ENCODE results near the gene SLC10A1. TPM values are rescaled to one million over a fixed set of nuclear protein-coding genes. Genes with fewer than 3 reads are reported as not detected.
"Not testable (repeated sequence)": the region's sequence is repeated elsewhere in the genome, so short reads cannot be mapped to it uniquely, and the experiment has no call there.

Gene SLC10A1
- total RNA-seq, 1 donor from 2014 or later, result not detected

GRCh38 chr14:69816216-69816615 is 19.2 kb upstream of the SLC10A1 start:
- Mint-ChIP-seq H3K9me3 (no peaks in the 10 kb centered on the region), H3K4me3 (no peak overlapping the region), H3K4me1 (peaks cover 4% of the 10 kb centered on the region), H3K36me3 (ENCODE audit: low read depth) (no peaks in the 10 kb centered on the region), H3K27me3 (peaks cover 14% of the 10 kb centered on the region), H3K27ac (no peak overlapping the region)
- no peak for DNase-seq
- intact Hi-C loops (cut with micrococcal nuclease), result loop anchor here (5.0 kb wide), 1 partner anchor 229 kb away; no protein-coding TSS in a partner anchor
- ChIA-PET POLR2A (interaction anchor here (0.5 kb wide), 1 partner anchor 205 kb away, joined by 6 read pairs; no protein-coding TSS in a partner anchor), CTCF (interaction anchor here (1.2 to 1.5 kb wide), 2 partner anchors 212 to 258 kb away, joined by 3 to 5 read pairs; no protein-coding TSS in a partner anchor)
- no peak for ATAC-seq (ENCODE audit: low read depth)
- no peak for TF ChIP-seq CTCF (IDR thresholded peaks at IDR 0.05)

- no peaks in the 10 kb centered on the region for H3K9me3 Mint-ChIP-seq
- POLR2A ChIA-PET, result no interaction called here
These were observed 18.5 kb upstream of the SLC10A1 start for GRCh38 chr14:69815556-69815955.

GRCh38 chr14:69814397-69814796 is 17.4 kb upstream of the SLC10A1 start:
- Mint-ChIP-seq H3K4me3 (no peak overlapping the region), H3K27ac (no peak overlapping the region), H3K9me3 (no peaks in the 10 kb centered on the region), H3K27me3 (peaks cover 14% of the 10 kb centered on the region), H3K36me3 (ENCODE audit: low read depth) (no peaks in the 10 kb centered on the region), H3K4me1 (peaks cover 4% of the 10 kb centered on the region)
- no peak for DNase-seq
- POLR2A ChIA-PET, result no interaction called here
- intact Hi-C loops (cut with micrococcal nuclease), result no loop called here
- ATAC-seq (ENCODE audit: low read depth), result no peak
- CTCF ChIA-PET, result no interaction called here
- TF ChIP-seq CTCF (IDR thresholded peaks at IDR 0.05), result no peak

More at GRCh38 chr14:69815556-69815955, 18.5 kb upstream of the SLC10A1 start:
- CTCF ChIA-PET, result no interaction called here
- Mint-ChIP-seq H3K4me1 (peaks cover 4% of the 10 kb centered on the region), H3K4me3 (no peak overlapping the region), H3K27ac (no peak overlapping the region), H3K36me3 (ENCODE audit: low read depth) (no peaks in the 10 kb centered on the region), H3K27me3 (peaks cover 14% of the 10 kb centered on the region)
- no peak for DNase-seq
- intact Hi-C loops (cut with micrococcal nuclease), result loop anchor here (5.0 kb wide), 1 partner anchor 228 kb away; no protein-coding TSS in a partner anchor
- TF ChIP-seq CTCF (IDR thresholded peaks at IDR 0.05), result no peak
- ATAC-seq (ENCODE audit: low read depth), result no peak

- ATAC-seq (ENCODE audit: low read depth); H3K36me3 Mint-ChIP-seq (ENCODE audit: low read depth); CTCF ChIA-PET: not testable (repeated sequence)
These were observed 16.3 kb upstream of the SLC10A1 start for GRCh38 chr14:69813346-69813745.

GRCh38 chr14:69812711-69813110 is 15.7 kb upstream of the SLC10A1 start:
- no peak for TF ChIP-seq CTCF (IDR thresholded peaks at IDR 0.05)
- Mint-ChIP-seq H3K36me3 (ENCODE audit: low read depth) (no peaks in the 10 kb centered on the region), H3K4me1 (no peaks in the 10 kb centered on the region), H3K27me3 (peaks cover 10% of the 10 kb centered on the region), H3K9me3 (no peaks in the 10 kb centered on the region), H3K27ac (no peak overlapping the region), H3K4me3 (no peak overlapping the region)
- ChIA-PET CTCF (no interaction called here), POLR2A (no interaction called here)
- ATAC-seq (ENCODE audit: low read depth), result no peak
- no peak for DNase-seq
- intact Hi-C loops (cut with micrococcal nuclease), result no loop called here

More at GRCh38 chr14:69813346-69813745, 16.3 kb upstream of the SLC10A1 start:
- POLR2A ChIA-PET; intact Hi-C loops (cut with micrococcal nuclease); DNase-seq; H3K4me3 Mint-ChIP-seq; H3K4me1 Mint-ChIP-seq; H3K9me3 Mint-ChIP-seq; H3K27ac Mint-ChIP-seq: not testable (repeated sequence)
- peaks cover 10% of the 10 kb centered on the region for H3K27me3 Mint-ChIP-seq

- H3K9me3 Mint-ChIP-seq, result no peaks in the 10 kb centered on the region
- ChIA-PET CTCF (no interaction called here), POLR2A (no interaction called here)
- H3K4me1 Mint-ChIP-seq, result no peaks in the 10 kb centered on the region
- DNase-seq (no peak), ATAC-seq (ENCODE audit: low read depth) (no peak)
- H3K4me3 Mint-ChIP-seq, result no peak overlapping the region
- no peak for TF ChIP-seq CTCF (IDR thresholded peaks at IDR 0.05)
- peaks cover 10% of the 10 kb centered on the region for H3K27me3 Mint-ChIP-seq
- intact Hi-C loops (cut with micrococcal nuclease), result no loop called here
- H3K27ac Mint-ChIP-seq, result no peak overlapping the region
- no peaks in the 10 kb centered on the region for H3K36me3 Mint-ChIP-seq (ENCODE audit: low read depth)
These were observed 14.8 kb upstream of the SLC10A1 start for GRCh38 chr14:69811868-69812252.

All from activated B cell treated with CpG ODN at 0.5 μM for 24 hours (primary cell).